Astrocyte of the spinal cord (primary cell): ENCODE measurements around the gene RPE65.

Experiments
- DNase-seq: peaks from one replicate; pipeline ENCODE4 v3.0.0; 2011; ENCODE audit warnings: low read depth, low spot score
- H3K4me3 ChIP-seq: 2 replicates; pipeline ENCODE4 v1.5.1; 2011; ENCODE audit warnings: low read depth, mild to moderate bottlenecking, low read length, moderate library complexity
- in situ Hi-C: cut with HindIII; loops from 2 replicates; pipeline ENCODE4 v1.10.0; 2017; ENCODE audit warnings: low sequenced_read_pairs
- TF ChIP-seq, protein P1 (sequence below): IDR thresholded peaks from 2 replicates; pipeline ENCODE4 v1.5.1; 2012; ENCODE audit warnings: low read depth, mild to moderate bottlenecking, low read length, inconsistent platforms

RPE65 gene

DNA sequence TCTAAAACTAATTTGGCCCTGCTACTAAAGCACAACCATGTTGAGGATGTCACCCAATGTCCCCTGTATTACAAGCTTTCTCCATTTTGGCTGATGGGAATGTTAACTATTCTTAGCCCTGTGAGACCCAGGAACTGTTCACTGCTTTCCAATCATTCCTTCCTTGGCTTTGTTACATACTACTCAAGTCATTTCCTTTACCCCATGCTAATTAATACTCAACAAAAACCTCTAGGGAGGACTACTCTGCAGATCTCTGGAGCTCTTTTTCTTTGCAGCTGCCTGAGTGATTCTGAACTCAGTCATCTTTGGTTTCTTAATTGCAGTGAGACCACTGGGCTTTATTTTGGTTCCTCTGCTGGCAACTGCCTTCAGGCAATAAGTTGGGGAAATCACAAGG is 23.3 kb upstream of the RPE65 start:
- in situ Hi-C loops, result no loop called here
- no peak for DNase-seq
- H3K4me3 ChIP-seq, result no peak overlapping the region
- TF ChIP-seq, protein P1, sequence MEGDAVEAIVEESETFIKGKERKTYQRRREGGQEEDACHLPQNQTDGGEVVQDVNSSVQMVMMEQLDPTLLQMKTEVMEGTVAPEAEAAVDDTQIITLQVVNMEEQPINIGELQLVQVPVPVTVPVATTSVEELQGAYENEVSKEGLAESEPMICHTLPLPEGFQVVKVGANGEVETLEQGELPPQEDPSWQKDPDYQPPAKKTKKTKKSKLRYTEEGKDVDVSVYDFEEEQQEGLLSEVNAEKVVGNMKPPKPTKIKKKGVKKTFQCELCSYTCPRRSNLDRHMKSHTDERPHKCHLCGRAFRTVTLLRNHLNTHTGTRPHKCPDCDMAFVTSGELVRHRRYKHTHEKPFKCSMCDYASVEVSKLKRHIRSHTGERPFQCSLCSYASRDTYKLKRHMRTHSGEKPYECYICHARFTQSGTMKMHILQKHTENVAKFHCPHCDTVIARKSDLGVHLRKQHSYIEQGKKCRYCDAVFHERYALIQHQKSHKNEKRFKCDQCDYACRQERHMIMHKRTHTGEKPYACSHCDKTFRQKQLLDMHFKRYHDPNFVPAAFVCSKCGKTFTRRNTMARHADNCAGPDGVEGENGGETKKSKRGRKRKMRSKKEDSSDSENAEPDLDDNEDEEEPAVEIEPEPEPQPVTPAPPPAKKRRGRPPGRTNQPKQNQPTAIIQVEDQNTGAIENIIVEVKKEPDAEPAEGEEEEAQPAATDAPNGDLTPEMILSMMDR, result no peak

DNA sequence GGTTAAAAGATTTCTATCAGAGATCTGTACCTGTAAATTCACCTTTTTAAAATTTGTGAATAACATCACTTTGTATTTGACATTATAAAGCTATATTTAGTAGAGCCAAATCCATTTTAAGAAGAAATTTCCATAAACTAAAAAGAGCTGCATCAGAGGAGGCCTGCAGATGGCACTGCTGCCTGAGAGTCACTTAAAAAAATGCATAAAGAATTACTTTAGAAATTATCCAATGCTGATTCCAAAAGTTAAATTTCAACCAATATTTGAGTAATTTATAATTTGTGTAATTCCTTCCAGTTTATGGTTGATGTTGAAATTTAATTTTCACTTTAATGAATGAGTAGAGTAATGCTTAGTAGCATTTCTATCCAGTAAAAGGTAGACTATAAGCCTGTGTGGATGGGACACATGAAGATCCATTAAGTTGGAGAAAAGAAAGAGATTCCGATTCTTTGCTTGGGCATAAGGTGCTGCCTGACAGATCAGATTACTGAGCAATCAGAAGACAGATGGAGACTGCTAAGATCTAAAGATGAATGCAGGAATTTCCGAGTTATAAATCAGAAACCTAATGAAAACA is 20.7 kb upstream of the RPE65 start:
- in situ Hi-C loops, result no loop called here
- TF ChIP-seq, protein P1, result peak; percentile 79
- no peak overlapping the region for H3K4me3 ChIP-seq
- DNase-seq, result peak; percentile 45

DNA sequence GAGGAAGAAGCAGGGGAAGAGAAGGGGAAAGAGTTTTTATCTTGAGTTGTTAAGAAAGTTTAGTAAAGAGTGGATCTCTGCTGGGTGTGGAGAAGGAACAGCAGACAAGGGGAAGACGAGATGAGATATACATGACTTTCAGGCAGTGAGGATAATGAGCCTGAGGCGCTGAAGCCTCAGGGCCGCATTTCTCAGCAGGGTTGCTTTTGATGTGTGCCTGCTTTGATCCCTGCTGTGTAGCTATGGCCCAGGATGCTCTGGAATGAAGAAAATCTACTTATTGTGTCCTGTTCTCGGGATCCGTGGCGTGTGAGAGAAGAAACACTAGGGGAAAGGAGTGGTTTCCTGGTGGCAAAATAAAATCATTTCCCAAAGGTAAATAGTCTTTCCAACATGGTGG is 15.1 kb upstream of the RPE65 start:
- in situ Hi-C loops, result no loop called here
- H3K4me3 ChIP-seq, result no peak overlapping the region
- TF ChIP-seq, protein P1, result no peak
- no peak for DNase-seq

DNA sequence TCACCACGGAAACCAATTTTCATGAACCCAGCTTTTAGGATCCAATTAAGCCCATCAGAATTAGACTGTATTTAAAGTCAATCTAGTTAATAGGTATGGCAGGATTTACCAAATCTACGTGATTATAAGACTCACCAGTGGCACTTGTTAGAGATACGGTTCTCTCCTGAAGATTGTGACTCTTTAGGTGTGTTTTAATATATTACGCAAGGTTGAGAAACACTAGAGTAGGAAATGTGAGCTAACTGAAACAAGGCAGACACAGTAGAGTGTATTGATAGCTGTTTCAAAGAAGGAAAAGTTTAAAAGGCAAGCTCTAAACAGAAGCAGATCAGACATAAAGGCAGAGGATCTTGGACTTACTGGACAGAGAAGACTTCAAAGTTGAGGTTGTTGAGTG is 11.2 kb upstream of the RPE65 start:
- no peak overlapping the region for H3K4me3 ChIP-seq
- in situ Hi-C loops, result no loop called here
- TF ChIP-seq, protein P1, result no peak
- DNase-seq, result no peak

DNA sequence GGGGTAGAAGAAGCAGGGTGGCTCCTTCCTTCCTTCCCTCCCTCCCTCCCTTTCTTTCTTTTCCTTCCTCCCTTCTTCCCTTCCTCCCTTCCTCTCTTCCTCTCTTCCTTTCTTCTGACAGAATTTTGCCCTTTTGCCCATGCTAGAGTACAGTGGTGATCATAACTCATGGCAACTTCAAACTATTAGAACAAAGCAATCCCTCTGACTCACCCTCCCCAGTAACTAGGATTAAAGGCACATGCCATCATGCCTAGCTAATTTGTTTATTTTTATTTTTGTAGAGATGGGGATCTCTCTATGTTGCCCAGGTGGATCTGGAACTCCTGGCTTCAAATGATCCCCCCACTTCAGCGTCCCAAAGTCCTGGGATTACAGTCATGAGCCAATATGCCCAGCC is 10.0 kb upstream of the RPE65 start:
- TF ChIP-seq, protein P1, result no peak
- H3K4me3 ChIP-seq, result no peak overlapping the region
- DNase-seq, result peak; percentile 22
- in situ Hi-C loops, result no loop called here

DNA sequence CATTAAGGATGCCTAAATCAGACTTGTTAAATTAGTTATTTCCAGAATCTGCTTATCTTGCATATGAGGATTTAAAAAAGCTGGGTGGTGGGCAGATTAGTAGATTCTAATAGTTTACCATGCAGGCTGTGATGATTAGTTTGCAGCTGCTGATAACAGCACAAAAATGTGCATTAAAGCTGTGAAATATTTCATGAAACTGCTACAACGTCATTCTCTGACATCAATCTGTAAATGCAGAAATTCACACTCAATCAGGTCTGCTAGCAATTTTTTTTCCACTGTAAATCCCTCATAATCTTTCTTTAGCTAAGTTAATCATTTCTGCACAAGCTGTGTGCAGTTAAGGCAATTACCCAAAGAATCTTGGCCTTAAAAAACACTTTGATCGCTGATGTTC is 9.3 kb upstream of the RPE65 start:
- no peak overlapping the region for H3K4me3 ChIP-seq
- DNase-seq, result no peak
- in situ Hi-C loops, result no loop called here
- TF ChIP-seq, protein P1, result no peak

DNA sequence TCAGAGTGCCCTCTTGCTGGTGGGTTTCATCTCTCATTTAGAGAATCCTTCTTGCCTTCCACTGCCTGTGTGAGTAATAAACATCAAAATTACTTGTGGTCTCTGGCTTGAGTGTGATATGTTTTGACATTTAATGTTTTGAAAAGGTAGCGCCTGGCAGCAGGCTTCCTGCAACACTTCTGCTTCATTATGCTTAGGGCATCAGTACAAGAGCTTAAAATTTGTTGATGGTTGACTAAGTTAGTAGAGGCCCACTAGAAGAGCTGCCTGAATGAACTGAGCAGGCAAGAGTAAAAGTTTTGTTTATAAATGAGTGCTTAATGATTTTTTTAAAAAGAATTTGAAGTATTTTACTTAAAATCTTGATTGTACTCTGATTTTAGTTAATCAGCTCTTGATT is 6.4 kb upstream of the RPE65 start:
- TF ChIP-seq, protein P1, result no peak
- in situ Hi-C loops, result no loop called here
- DNase-seq, result no peak
- H3K4me3 ChIP-seq, result no peak overlapping the region
